Panc1 (cell line): Measurements from ENCODE around the gene CALCOCO2. TPM values are rescaled to one million over a fixed set of nuclear protein-coding genes. Genes with fewer than 3 reads are reported as not detected.

Source experiments
- ATAC-seq: fragments of 200-7000 bp; cut with Tn5 transposase; 2 replicates; pipeline ENCODE4 v1.9.1; 2020; ENCODE audit warnings: mild to moderate bottlenecking, moderate library complexity
- BruUV-seq: library from RNA; stranded (reverse); fragments of 400-500 nt; replicated peaks from 2 replicates; lab custom pipeline; 2021; lab: Mats Ljungman, UMichigan
- CTCF ChIA-PET: fragments of 300-600 bp; sonication (Branson Sonifier 250); formaldehyde crosslinking; loops from one replicate; lab custom pipeline; 2022; ENCODE audit warnings: antibody characterized with exemption; lab: Charles Lee
- POLR2A ChIA-PET: fragments of 300-600 bp; sonication (Branson Sonifier 250); formaldehyde crosslinking; loops from one replicate; lab custom pipeline; 2022; ENCODE audit warnings: antibody characterized with exemption; lab: Charles Lee
- DNase-seq: peaks from one replicate; pipeline ENCODE4 v3.0.0-alpha.2; 2010; ENCODE audit warnings: low read depth, low spot score
- H3K27ac ChIP-seq: 2 replicates; pipeline ENCODE4 v1.5.1; 2011; ENCODE audit warnings: mild to moderate bottlenecking, low read length, inconsistent platforms
- H3K27me3 ChIP-seq: fragments of 200-500 bp; sonication (Bioruptor generic); 2 replicates; pipeline ENCODE4 v1.6.0; 2014; ENCODE audit warnings: low read length, inconsistent platforms; ENCODE audit not compliant: control insufficient read depth, insufficient read depth
- H3K36me3 ChIP-seq: fragments of 200-500 bp; sonication (Bioruptor generic); 2 replicates; pipeline ENCODE4 v1.5.1; 2014; ENCODE audit warnings: inconsistent platforms, mild to moderate bottlenecking, low read length, moderate library complexity; ENCODE audit not compliant: control insufficient read depth, insufficient read depth
- H3K4me1 ChIP-seq: 2 replicates; pipeline ENCODE4 v1.5.1; 2011; ENCODE audit warnings: inconsistent platforms, mild to moderate bottlenecking, low read length, moderate library complexity; ENCODE audit not compliant: control insufficient read depth, insufficient read depth
- H3K4me3 ChIP-seq, 2 experiments: 2 replicates each; pipeline ENCODE4 v1.5.1; 2011 to 2012; ENCODE audit warnings: low read depth in 2 of 2, low read length in 2 of 2, mild to moderate bottlenecking in 2 of 2, inconsistent platforms in 1 of 2, moderate library complexity in 1 of 2
- H3K9me3 ChIP-seq: fragments of 200-500 bp; sonication (Bioruptor generic); 2 replicates; pipeline ENCODE4 v1.5.1; 2014; ENCODE audit warnings: low read depth, mild to moderate bottlenecking, inconsistent platforms, low read length, moderate library complexity; ENCODE audit not compliant: control insufficient read depth, insufficient read depth
- CTCF ChIP-seq: fragments of 450-650 bp; IDR thresholded peaks from 2 replicates; pipeline ENCODE4 v1.5.1; 2017; ENCODE audit warnings: mild to moderate bottlenecking
- POLR2AphosphoS5 ChIP-seq: IDR thresholded peaks from 2 replicates; pipeline ENCODE4 v1.6.1; 2012; ENCODE audit warnings: mild to moderate bottlenecking, low read depth, low read length, moderate library complexity
- REST ChIP-seq, 2 experiments: IDR thresholded peaks; 2 replicates each; pipeline ENCODE4 v1.6.1; 2011 to 2012; ENCODE audit warnings: low read depth in 2 of 2, control low read depth in 1 of 2, low read length in 1 of 2, mild to moderate bottlenecking in 1 of 2, moderate library complexity in 1 of 2; ENCODE audit not compliant: insufficient read depth in 1 of 2
- SIN3A ChIP-seq: IDR thresholded peaks from 2 replicates; pipeline ENCODE4 v1.6.1; 2012; ENCODE audit warnings: low read depth, mild to moderate bottlenecking, low read length, moderate library complexity, borderline replicate concordance; ENCODE audit not compliant: insufficient read depth
- TCF7L2 ChIP-seq: IDR thresholded peaks from 2 replicates; pipeline ENCODE4 v1.6.1; 2011; ENCODE audit warnings: mild to moderate bottlenecking, low read depth, low read length, inconsistent platforms
- in situ Hi-C: cut with HindIII; loops from 2 replicates; pipeline ENCODE4 v1.10.0; 2016; ENCODE audit warnings: low sequenced_read_pairs, low pct_unique_long_range_greater_than_20kb
- intact Hi-C: fragments of 100-400 bp; cut with micrococcal nuclease; formaldehyde crosslinking; loops from one replicate; pipeline ENCODE4 v1.10.0; 2022; ENCODE audit not compliant: unreplicated experiment
- total RNA-seq: library from RNA; stranded (reverse); gene quantifications from one replicate; pipeline ENCODE4 v1.2.1, GENCODE V29; 2021; ENCODE audit not compliant: unreplicated experiment

The CALCOCO2 gene
- total RNA-seq, 1 experiment from 2014 or later, result 282 TPM

- in situ Hi-C loops, result no loop called here
- no peak for ATAC-seq
- BruUV-seq, result no TSS peak
- H3K27ac ChIP-seq, result peak overlapping the region; percentile 78
- no peaks in the 10 kb centered on the region for H3K27me3 ChIP-seq
- H3K9me3 ChIP-seq, result no peaks in the 10 kb centered on the region
- POLR2A ChIA-PET, result interaction anchor here (0.5 kb wide), 1 partner anchor 1741 kb away, joined by 5 read pairs; no protein-coding TSS in a partner anchor
- CTCF ChIA-PET, result interaction anchor here (2.7 kb wide), 1 partner anchor 9 kb away, joined by 17 read pairs; no protein-coding TSS in a partner anchor
- peaks cover 48% of the 10 kb centered on the region for H3K4me1 ChIP-seq
- TF ChIP-seq REST (IDR thresholded peaks at IDR 0.05; ENCODE audit: insufficient read depth in 1 of 2, low read depth in 2 of 2, low read length in 1 of 2) (no peak), POLR2AphosphoS5 (0 out of 2 replicates have a peak, but pooled peaks have one; percentile 18)
- intact Hi-C loops, result no loop called here
- no peaks in the 10 kb centered on the region for H3K36me3 ChIP-seq
- H3K4me3 ChIP-seq, result no peak overlapping the region
- DNase-seq, result no peak
These were observed 39.0 kb downstream of the CALCOCO2 start for GRCh38 chr17:48869821-48870318.

- no peaks in the 10 kb centered on the region for H3K9me3 ChIP-seq
- H3K4me1 ChIP-seq, result peaks cover 48% of the 10 kb centered on the region
- TF ChIP-seq TCF7L2, result no peak
- TF ChIP-seq POLR2AphosphoS5, result 0 out of 2 replicates have a peak, but pooled peaks have one; percentile 13
- TF ChIP-seq SIN3A, result no peak
- no peak for TF ChIP-seq CTCF
- TF ChIP-seq REST (IDR thresholded peaks at IDR 0.05; ENCODE audit: insufficient read depth in 1 of 2, low read depth in 2 of 2, low read length in 1 of 2), result no peak
- ATAC-seq, result no peak
- intact Hi-C loops (no loop called here), in situ Hi-C loops (no loop called here)
- H3K27me3 ChIP-seq, result no peaks in the 10 kb centered on the region
- H3K27ac ChIP-seq, result peak overlapping the region; percentile 78
- POLR2A ChIA-PET, result interaction anchor here (0.5 kb wide), 1 partner anchor 29 kb away, joined by 5 read pairs; no protein-coding TSS in a partner anchor
- no TSS peak for BruUV-seq
- no peak overlapping the region for H3K4me3 ChIP-seq
- DNase-seq, result no peak
- no peaks in the 10 kb centered on the region for H3K36me3 ChIP-seq
- CTCF ChIA-PET, result interaction anchor here (0.5 to 2.7 kb wide), 5 partner anchors 8 to 73 kb away, joined by 3 to 17 read pairs (median 6); no protein-coding TSS in a partner anchor
These were observed 40.3 kb downstream of the CALCOCO2 start for GRCh38 chr17:48871035-48871550.
